D721Med (cell line): ENCODE measurements around the gene FASN.

ENCODE experiments used
- DNase-seq: peaks from one replicate; pipeline ENCODE4 v3.0.0; 2011; ENCODE audit warnings: low spot score; ENCODE audit not compliant: insufficient read length
- FAIRE-seq: peaks from 2 replicates; lab custom pipeline; 2011; peaks lifted over from hg19 to GRCh38; lab: Jason Lieb, UNC
- TF ChIP-seq, protein P1 (sequence below): IDR thresholded peaks from 2 replicates; pipeline ENCODE4 v1.5.1; 2012; ENCODE audit warnings: mild to moderate bottlenecking, control low read depth; ENCODE audit not compliant: insufficient read depth; ENCODE audit errors: missing control alignments

The FASN gene

GRCh38 chr17:82037889-82038195 is 60.2 kb downstream of the FASN start:
- DNase-seq (no peak), FAIRE-seq (no peak)
- TF ChIP-seq, protein P1, sequence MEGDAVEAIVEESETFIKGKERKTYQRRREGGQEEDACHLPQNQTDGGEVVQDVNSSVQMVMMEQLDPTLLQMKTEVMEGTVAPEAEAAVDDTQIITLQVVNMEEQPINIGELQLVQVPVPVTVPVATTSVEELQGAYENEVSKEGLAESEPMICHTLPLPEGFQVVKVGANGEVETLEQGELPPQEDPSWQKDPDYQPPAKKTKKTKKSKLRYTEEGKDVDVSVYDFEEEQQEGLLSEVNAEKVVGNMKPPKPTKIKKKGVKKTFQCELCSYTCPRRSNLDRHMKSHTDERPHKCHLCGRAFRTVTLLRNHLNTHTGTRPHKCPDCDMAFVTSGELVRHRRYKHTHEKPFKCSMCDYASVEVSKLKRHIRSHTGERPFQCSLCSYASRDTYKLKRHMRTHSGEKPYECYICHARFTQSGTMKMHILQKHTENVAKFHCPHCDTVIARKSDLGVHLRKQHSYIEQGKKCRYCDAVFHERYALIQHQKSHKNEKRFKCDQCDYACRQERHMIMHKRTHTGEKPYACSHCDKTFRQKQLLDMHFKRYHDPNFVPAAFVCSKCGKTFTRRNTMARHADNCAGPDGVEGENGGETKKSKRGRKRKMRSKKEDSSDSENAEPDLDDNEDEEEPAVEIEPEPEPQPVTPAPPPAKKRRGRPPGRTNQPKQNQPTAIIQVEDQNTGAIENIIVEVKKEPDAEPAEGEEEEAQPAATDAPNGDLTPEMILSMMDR: no peak

- TF ChIP-seq, protein P1: peak; percentile 85
- DNase-seq (peak; percentile 96), FAIRE-seq (no peak)
Observed at GRCh38 chr17:82037092-82037888, 60.7 kb downstream of the FASN start, which contains the start of gene DCXR. TSS of gene DCXR (minus strand) at chr17:82037697. CDS start at chr17:82037682, 15 bp downstream.

- TF ChIP-seq, protein P1: no peak
- FAIRE-seq: no peak
- DNase-seq: no peak
Observed at GRCh38 chr17:82036634-82037091, 61.4 kb downstream of the FASN start.

- no peak for FAIRE-seq
- TF ChIP-seq, protein P1: no peak
- no peak for DNase-seq
Observed at GRCh38 chr17:82035956-82036633, 61.9 kb downstream of the FASN start.

DNA sequence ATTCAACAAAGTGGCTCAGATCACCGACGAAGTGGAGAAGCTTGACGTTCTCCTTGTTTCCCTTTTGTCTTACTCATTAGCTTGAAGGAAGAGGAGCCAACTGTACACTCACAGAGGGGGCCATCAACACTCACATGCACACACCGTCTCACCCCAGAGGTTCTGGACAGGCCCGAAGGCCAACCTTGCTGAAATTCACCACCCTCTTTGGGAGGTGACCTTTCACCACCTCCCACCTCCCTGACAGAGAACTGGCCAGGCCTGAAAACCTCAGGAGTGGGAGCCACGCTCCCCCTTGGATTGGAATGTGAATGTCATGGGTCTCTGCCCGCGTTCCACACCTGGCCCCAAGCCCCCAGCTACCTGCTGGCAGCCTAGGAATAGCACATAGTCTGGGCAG is 62.5 kb downstream of the FASN start:
- FAIRE-seq: no peak
- no peak for DNase-seq

GRCh38 chr17:82034371-82035011 is 63.5 kb downstream of the FASN start:
- no peak for FAIRE-seq
- TF ChIP-seq, protein P1: no peak
- no peak for DNase-seq

More for the DNA sequence above, 62.5 kb downstream of the FASN start:
- TF ChIP-seq, protein P1: no peak
